Endodermal cell (in vitro differentiated cells): ENCODE data around the gene ELN. TPM values are rescaled to one million over a fixed set of nuclear protein-coding genes. Genes with fewer than 3 reads are reported as not detected.

Experiments used
- DNase-seq: peaks from one replicate; pipeline ENCODE4 v3.0.0-alpha.2; 2017
- H3K27ac ChIP-seq: 2 replicates; pipeline ENCODE4 v1.5.1; 2013; ENCODE audit warnings: mild to moderate bottlenecking, low read depth, low read length, moderate library complexity
- H3K27me3 ChIP-seq: 2 replicates; pipeline ENCODE4 v1.6.1; 2013; ENCODE audit warnings: mild to moderate bottlenecking, low read length, moderate library complexity; ENCODE audit not compliant: insufficient read depth, control insufficient read depth, poor library complexity, severe bottlenecking
- H3K36me3 ChIP-seq: 2 replicates; pipeline ENCODE4 v1.7.0; 2013; ENCODE audit warnings: mild to moderate bottlenecking, low read length, moderate library complexity; ENCODE audit not compliant: control insufficient read depth, insufficient read depth
- H3K4me1 ChIP-seq: one replicate; pipeline ENCODE4 v1.7.0; 2013; ENCODE audit warnings: low read length; ENCODE audit not compliant: control insufficient read depth, insufficient read depth
- H3K4me3 ChIP-seq: 2 replicates; pipeline ENCODE4 v1.5.1; 2013; ENCODE audit warnings: mild to moderate bottlenecking, low read length, moderate library complexity
- H3K9ac ChIP-seq: 2 replicates; pipeline ENCODE4 v1.6.1; 2013; ENCODE audit warnings: mild to moderate bottlenecking, low read length, moderate library complexity; ENCODE audit not compliant: poor library complexity, severe bottlenecking; ENCODE audit errors: extremely low read depth
- H3K9me3 ChIP-seq: 2 replicates; pipeline ENCODE4 v1.6.1; 2013; ENCODE audit warnings: mild to moderate bottlenecking, low read length, moderate library complexity; ENCODE audit not compliant: control insufficient read depth
- H3K27ac Mint-ChIP-seq: 2 replicates; pipeline ENCODE4 v1.8.0; 2020; ENCODE audit warnings: mixed read lengths
- H3K27me3 Mint-ChIP-seq: 2 replicates; pipeline ENCODE4 v1.8.0; 2021; ENCODE audit warnings: mild to moderate bottlenecking, mixed read lengths; ENCODE audit not compliant: insufficient read depth
- H3K36me3 Mint-ChIP-seq: 2 replicates; pipeline ENCODE4 v1.8.0; 2020; ENCODE audit warnings: low read depth, mixed read lengths
- H3K4me1 Mint-ChIP-seq: 2 replicates; pipeline ENCODE4 v1.8.0; 2020; ENCODE audit warnings: mixed read lengths
- H3K4me3 Mint-ChIP-seq: 2 replicates; pipeline ENCODE4 v1.8.0; 2020; ENCODE audit warnings: mild to moderate bottlenecking, moderate library complexity, mixed read lengths
- H3K9me3 Mint-ChIP-seq: 2 replicates; pipeline ENCODE4 v1.8.0; 2020; ENCODE audit warnings: mild to moderate bottlenecking, mixed read lengths
- WGBS, 2 experiments: methylation state at CpG; one replicate each; pipeline versions ENCODE4 v1.1.5 to v1.1.7; 2013; ENCODE audit warnings: missing lambda C conversion rate in 2 of 2, mixed read lengths in 1 of 2; ENCODE audit not compliant: insufficient coverage in 1 of 2, insufficient read length in 1 of 2; 5-methylcytosine and 5-hydroxymethylcytosine counted together
- total RNA-seq, 2 donors: library from RNA; stranded (reverse); fragmentation: NEBNext Ultra II Directional in 1 of 2; extraction: Animal tissue kit (Norgen Biotek cat#: 25700) in 1 of 2; gene quantifications; 2 replicates in 1 of 2; 3 replicates in 1 of 2; pipeline ENCODE4 v1.2.1, GENCODE V29; 2021
- TF ChIP-seq, protein P1 (sequence below): fragments of 200-600 bp; sonication (generic); conservative IDR thresholded peaks from 2 replicates; pipeline ENCODE4 v1.5.0; 2021; ENCODE audit warnings: antibody characterized with exemption, mild to moderate bottlenecking

The ELN gene
- total RNA-seq, 2 donors from 2014 or later: 0.70 to 1.6 TPM

DNA sequence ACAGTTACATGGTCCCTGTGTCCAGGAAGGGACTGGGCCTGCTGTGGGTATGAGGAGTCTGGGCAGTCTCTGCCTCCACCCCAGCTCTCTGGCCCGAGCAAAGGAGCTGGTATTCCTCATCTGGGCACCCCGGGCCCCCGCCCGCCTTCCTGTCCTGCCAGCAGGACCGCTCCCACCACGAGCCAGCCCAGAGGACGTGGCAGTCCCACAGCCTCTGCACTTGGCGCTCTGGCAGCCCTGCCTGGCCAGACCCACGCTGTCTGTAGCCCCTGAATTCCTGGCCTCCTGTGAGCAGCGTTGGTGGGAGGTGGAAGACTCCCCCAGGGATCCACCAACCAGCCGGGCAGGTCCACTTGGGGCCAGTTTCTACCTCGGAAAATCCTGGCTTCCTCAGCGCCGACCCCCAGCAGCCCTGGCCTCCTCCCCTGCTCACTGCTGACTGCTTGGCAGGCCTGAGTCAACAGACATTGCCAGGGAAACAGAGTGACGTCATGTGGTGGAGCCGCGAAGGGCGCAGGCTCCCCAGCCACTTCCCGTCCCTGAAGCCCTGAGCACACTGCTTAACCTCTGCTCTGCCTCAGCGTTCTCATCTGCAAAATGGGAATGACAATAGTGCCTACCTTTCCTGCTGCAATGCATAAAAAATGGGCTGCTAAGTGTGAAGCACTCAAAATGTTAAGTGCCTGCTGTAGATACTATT lies 34.0 kb downstream of the ELN start:
- H3K9me3 Mint-ChIP-seq: no peaks in the 10 kb centered on the region
- TF ChIP-seq, protein P1, sequence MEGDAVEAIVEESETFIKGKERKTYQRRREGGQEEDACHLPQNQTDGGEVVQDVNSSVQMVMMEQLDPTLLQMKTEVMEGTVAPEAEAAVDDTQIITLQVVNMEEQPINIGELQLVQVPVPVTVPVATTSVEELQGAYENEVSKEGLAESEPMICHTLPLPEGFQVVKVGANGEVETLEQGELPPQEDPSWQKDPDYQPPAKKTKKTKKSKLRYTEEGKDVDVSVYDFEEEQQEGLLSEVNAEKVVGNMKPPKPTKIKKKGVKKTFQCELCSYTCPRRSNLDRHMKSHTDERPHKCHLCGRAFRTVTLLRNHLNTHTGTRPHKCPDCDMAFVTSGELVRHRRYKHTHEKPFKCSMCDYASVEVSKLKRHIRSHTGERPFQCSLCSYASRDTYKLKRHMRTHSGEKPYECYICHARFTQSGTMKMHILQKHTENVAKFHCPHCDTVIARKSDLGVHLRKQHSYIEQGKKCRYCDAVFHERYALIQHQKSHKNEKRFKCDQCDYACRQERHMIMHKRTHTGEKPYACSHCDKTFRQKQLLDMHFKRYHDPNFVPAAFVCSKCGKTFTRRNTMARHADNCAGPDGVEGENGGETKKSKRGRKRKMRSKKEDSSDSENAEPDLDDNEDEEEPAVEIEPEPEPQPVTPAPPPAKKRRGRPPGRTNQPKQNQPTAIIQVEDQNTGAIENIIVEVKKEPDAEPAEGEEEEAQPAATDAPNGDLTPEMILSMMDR: no peak
- 82 to 84% methylated on average over 10 to 20 of the region's 20 CpGs for WGBS, 2 experiments
- no peak for DNase-seq
- Histone ChIP-seq H3K4me3 (no peak overlapping the region), H3K36me3 (no peaks in the 10 kb centered on the region), H3K27me3 (peaks cover 5% of the 10 kb centered on the region), H3K9ac (no peak overlapping the region), H3K4me1 (no peaks in the 10 kb centered on the region), H3K9me3 (no peaks in the 10 kb centered on the region), H3K27ac (no peak overlapping the region)
- H3K27me3 Mint-ChIP-seq: peaks cover 7% of the 10 kb centered on the region
- H3K4me1 Mint-ChIP-seq: peaks cover 4% of the 10 kb centered on the region
- H3K36me3 Mint-ChIP-seq: no peaks in the 10 kb centered on the region
- H3K27ac Mint-ChIP-seq: peak overlapping the region; percentile 55
- no peak overlapping the region for H3K4me3 Mint-ChIP-seq

DNA sequence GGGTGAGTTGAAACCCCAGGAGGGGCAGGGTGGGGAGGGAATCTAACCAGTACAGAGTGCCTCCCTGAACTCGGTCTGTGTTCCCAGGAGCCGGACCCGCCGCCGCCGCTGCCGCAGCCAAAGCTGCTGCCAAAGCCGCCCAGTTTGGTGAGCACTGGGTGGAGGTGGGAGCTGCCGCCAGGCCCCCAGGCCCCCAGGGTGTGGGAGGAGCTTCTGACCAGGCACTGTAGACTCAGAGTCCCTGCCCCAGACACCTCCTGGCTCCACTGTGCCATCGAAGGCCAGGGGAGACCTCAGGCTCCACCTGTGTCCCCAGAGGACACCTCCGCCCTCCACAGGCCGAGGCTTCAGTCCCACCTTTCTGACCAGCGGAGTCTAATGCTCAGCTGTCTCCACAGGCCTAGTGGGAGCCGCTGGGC lies 35.3 kb downstream of the ELN start:
- TF ChIP-seq, protein P1: no peak
- Histone ChIP-seq H3K27me3 (peaks cover under 1% of the 10 kb centered on the region), H3K9ac (no peak overlapping the region), H3K27ac (no peak overlapping the region), H3K36me3 (no peaks in the 10 kb centered on the region), H3K4me3 (no peak overlapping the region), H3K4me1 (no peaks in the 10 kb centered on the region), H3K9me3 (no peaks in the 10 kb centered on the region)
- Mint-ChIP-seq H3K4me3 (no peak overlapping the region), H3K36me3 (no peaks in the 10 kb centered on the region), H3K4me1 (peaks cover 4% of the 10 kb centered on the region), H3K9me3 (no peaks in the 10 kb centered on the region), H3K27me3 (peaks cover 2% of the 10 kb centered on the region), H3K27ac (no peak overlapping the region)
- no peak for DNase-seq
- WGBS, 2 experiments: 94 to 99% methylated on average over 10 to 14 of the region's 14 CpGs

DNA sequence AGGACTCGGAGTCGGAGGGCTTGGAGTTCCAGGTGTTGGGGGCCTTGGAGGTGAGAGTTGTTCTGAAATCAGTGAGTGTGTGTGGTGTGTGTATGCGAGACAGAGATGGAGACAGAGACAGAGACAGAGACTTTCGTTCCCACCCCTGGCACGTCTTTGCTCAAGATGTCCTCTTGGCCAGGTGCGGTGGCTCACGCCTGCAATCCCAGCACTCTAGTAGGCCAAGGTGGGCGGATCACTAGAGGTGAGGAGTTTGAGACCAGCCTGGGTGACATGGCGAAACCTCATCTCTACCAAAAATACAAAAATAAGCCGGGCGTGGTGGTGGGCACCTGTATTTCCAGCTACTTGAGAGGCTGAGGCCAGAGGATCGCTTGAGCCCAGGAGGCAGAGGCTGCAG lies 35.7 kb downstream of the ELN start:
- WGBS, 2 experiments: 91 to 94% methylated on average over 9 to 12 of the region's 12 CpGs
- no peak overlapping the region for H3K4me3 Mint-ChIP-seq
- no peaks in the 10 kb centered on the region for H3K9me3 Mint-ChIP-seq
- H3K27me3 Mint-ChIP-seq: no peaks in the 10 kb centered on the region
- TF ChIP-seq, protein P1: no peak
- no peaks in the 10 kb centered on the region for H3K9me3 ChIP-seq
- no peaks in the 10 kb centered on the region for H3K36me3 ChIP-seq
- H3K4me1 Mint-ChIP-seq: peaks cover 4% of the 10 kb centered on the region
- no peak overlapping the region for H3K27ac ChIP-seq
- no peaks in the 10 kb centered on the region for H3K36me3 Mint-ChIP-seq
- no peak for DNase-seq
- H3K4me3 ChIP-seq: no peak overlapping the region
- no peaks in the 10 kb centered on the region for H3K27me3 ChIP-seq
- no peaks in the 10 kb centered on the region for H3K4me1 ChIP-seq
- no peak overlapping the region for H3K9ac ChIP-seq
- H3K27ac Mint-ChIP-seq: no peak overlapping the region
